Fibroblast of mammary gland (primary cell): Measurements from ENCODE around the gene GMDS.

Experiments
- DNase-seq: peaks from one replicate; pipeline ENCODE4 v3.0.0-alpha.2; 2010; ENCODE audit warnings: low read depth
- H3K4me3 ChIP-seq: 2 replicates; pipeline ENCODE4 v1.5.1; 2011; ENCODE audit warnings: low read depth, mild to moderate bottlenecking, low read length, moderate library complexity; ENCODE audit not compliant: control insufficient read depth
- TF ChIP-seq, protein P1 (sequence below): conservative IDR thresholded peaks from 2 replicates; pipeline ENCODE4 v1.5.1; 2011; ENCODE audit warnings: low read depth, low read length, inconsistent platforms; ENCODE audit not compliant: control insufficient read depth, insufficient read depth

The GMDS gene

DNA sequence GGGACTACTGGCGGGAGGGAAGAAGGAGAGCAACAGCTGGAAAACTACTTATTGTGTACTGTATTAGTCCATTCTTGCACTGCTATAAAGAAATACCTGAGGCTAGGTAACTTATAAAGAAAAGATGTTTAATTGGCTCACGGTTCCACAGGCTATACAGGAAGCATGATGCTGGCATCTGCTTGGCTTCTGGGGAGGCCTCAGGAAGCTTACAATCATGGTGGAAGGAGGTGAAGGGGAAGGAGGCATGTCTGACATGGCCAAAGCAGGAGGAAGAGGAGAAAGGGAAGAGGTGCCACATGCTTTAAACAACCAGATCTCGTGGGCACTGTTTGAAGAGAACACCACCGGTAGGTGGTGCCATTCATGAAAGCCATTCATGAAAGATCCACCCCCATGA lies 67.3 kb downstream of the GMDS start:
- no peak overlapping the region for H3K4me3 ChIP-seq
- DNase-seq: no peak
- TF ChIP-seq, protein P1, sequence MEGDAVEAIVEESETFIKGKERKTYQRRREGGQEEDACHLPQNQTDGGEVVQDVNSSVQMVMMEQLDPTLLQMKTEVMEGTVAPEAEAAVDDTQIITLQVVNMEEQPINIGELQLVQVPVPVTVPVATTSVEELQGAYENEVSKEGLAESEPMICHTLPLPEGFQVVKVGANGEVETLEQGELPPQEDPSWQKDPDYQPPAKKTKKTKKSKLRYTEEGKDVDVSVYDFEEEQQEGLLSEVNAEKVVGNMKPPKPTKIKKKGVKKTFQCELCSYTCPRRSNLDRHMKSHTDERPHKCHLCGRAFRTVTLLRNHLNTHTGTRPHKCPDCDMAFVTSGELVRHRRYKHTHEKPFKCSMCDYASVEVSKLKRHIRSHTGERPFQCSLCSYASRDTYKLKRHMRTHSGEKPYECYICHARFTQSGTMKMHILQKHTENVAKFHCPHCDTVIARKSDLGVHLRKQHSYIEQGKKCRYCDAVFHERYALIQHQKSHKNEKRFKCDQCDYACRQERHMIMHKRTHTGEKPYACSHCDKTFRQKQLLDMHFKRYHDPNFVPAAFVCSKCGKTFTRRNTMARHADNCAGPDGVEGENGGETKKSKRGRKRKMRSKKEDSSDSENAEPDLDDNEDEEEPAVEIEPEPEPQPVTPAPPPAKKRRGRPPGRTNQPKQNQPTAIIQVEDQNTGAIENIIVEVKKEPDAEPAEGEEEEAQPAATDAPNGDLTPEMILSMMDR: no peak

DNA sequence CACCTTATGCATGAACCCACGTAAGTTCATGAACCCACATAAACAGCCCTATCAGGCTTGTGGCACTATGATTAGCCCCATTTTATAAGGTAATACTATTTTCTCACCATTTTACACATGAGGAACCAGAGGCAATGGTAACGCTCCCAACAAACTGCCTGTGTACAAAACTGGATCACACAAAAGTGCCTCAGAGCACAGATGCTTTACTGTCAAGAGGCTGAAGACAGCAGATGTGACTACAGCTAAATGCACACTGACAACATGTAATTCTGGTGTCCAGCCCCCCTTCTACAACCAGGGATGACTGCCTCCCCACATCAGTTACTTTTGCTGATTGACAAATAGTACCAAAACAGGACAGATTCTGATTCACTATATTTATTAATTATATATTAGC lies 69.6 kb downstream of the GMDS start:
- DNase-seq: no peak
- no peak overlapping the region for H3K4me3 ChIP-seq
- TF ChIP-seq, protein P1: no peak

DNA sequence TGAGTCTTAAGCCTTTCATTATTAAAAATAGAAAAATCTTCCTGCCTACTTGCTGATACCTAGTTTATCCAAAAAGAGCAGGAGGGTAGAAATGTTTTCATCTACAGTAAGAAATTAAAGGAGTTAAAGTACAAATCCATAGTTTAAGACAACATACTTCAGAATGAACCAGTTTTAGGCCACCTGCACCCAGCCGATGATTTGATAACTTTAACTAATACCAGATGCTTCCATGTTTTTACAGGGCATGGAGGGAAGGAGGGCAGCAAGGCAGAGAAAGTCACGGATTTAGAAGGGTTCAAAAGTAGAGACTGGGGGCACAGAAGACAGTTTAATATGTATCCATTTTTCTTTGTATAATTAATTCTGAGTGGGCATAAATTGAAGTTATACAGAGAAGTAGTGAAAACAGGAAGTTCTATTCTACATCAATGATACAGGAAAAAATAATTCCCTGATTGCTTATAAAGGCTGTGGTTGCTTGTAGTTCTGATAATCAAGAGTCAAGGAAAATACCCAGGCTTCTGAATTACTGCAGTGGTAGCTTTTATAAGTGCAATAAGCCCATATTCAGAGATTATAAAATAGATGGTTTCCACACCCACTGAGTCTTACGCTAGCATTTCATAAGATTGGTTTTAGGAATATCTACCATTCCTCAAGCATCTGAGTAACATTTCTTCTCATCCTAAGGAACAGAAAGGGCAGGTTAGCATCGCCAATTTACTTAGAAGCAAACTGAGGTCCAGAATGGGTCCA lies 72.0 kb downstream of the GMDS start:
- TF ChIP-seq, protein P1: no peak
- no peak overlapping the region for H3K4me3 ChIP-seq
- no peak for DNase-seq

DNA sequence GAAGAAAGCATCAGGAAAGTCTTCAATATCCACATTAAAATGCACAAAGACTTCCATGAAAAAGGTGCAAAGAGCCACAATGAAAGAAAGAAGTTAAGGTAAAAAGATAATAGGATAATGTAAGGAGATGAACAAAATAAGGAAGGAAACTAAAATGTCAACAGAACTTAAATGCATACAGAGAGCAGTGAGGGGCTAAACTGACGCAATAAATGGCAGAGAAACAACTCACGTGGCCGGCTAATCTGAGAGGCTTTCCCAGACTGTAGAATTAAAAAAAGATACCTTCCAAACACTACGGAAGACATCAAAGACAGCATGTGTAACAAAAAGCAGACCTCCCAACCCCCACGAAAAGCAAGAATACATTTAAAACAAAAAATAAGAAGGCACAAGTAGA lies 73.7 kb downstream of the GMDS start:
- no peak overlapping the region for H3K4me3 ChIP-seq
- no peak for DNase-seq
- TF ChIP-seq, protein P1: no peak

DNA sequence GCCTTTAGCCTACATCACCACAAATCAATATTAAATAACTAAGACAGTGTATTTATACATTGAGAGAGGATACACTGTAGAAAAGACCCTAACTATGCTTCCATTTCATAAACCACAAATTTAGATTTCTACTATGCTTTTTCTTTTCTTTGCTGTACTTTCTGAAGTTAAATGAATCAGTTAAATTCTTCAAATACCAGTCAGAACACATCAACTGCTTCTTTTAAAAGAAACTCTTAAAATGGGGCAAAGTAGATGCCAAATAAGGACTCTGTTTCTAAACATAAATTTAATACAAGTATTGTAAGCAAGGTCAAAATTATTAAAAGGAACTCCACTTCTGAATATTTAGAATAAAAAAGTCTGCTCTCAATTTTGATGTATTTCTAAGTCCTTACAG lies 76.9 kb downstream of the GMDS start:
- H3K4me3 ChIP-seq: no peak overlapping the region
- no peak for DNase-seq
- TF ChIP-seq, protein P1: no peak

DNA sequence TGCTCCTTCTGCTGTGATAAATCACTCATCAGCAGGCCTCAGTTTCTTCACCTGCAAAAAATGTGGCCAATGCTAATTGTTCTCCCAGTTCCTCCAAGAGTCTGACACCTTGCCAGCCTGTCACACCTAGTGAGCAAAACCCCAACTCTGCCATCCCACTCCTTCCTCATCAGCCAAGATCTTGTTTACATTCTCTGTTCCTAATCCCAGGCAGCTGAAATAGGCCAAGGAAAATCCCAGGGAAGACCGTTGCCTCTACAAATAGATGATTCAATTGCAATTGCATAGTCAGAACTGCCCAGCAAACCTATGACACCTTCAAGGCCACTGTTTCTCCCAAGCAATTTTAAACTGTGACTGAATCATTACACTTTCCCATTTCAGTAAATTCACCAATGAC lies 78.7 kb downstream of the GMDS start:
- DNase-seq: no peak
- TF ChIP-seq, protein P1: no peak
- no peak overlapping the region for H3K4me3 ChIP-seq
